K562 (cell line): Measurements from ENCODE around the gene FEN1. TPM values are rescaled to one million over a fixed set of nuclear protein-coding genes. Genes with fewer than 3 reads are reported as not detected.
A peak's percentile ranks its signal among the peaks of the same experiment; 100 is the strongest.

Experiments
- CEBPG ChIP-seq, 3 experiments: fragments of 200-800 bp in 1 of 3; sonication (Bioruptor generic) in 1 of 3; sonication (generic) in 1 of 3; formaldehyde crosslinking in 1 of 3; IDR thresholded peaks in 2 of 3; conservative IDR thresholded peaks in 1 of 3; 2 replicates each; pipeline versions ENCODE4 v1.6.1 to v1.8.0; 2016 to 2022; ENCODE audit warnings: missing compliant biosample characterization in 2 of 3, missing genetic modification characterization in 2 of 3, mild to moderate bottlenecking in 1 of 3, missing genetic modification reagents in 1 of 3
- EGR1 ChIP-seq: fragments of 450-650 bp; conservative IDR thresholded peaks from 2 replicates; pipeline ENCODE4 v1.6.1; 2017; ENCODE audit warnings: mild to moderate bottlenecking
- POLR2G ChIP-seq: fragments of 200-400 bp; formaldehyde crosslinking; IDR thresholded peaks from 2 replicates; pipeline ENCODE4 v1.6.1; 2017; ENCODE audit warnings: low read depth, mild to moderate bottlenecking, antibody characterized with exemption, low read length, moderate library complexity
- TCF7 ChIP-seq: sonication (generic); IDR thresholded peaks from 2 replicates; pipeline ENCODE4 v1.6.1; 2016; ENCODE audit warnings: antibody characterized with exemption, borderline replicate concordance
- polyA plus RNA-seq, 8 experiments: library from polyadenylated mRNA; depleted of rRNA in 4 of 8; stranded (reverse) in 5 of 8; unstranded in 3 of 8; fragments of >200 nt; fragmentation: Nextera tagmentation in 2 of 8; fragmentation: Illumina TruSeq in 1 of 8; extraction: Ambion mirVana in 2 of 8; extraction: Trizol in 1 of 8; gene quantifications; 2 replicates each; pipeline versions ENCODE4 v1.2.1 to v1.2.3, GENCODE V29; 2011 to 2014; ENCODE audit warnings: inconsistent platforms in 1 of 8, missing spikeins in 1 of 8
- total RNA-seq, 7 experiments: library from RNA; depleted of rRNA in 6 of 7; stranded (reverse); fragments of >200 nt in 6 of 7; fragmentation: Illumina TruSeq in 2 of 7; extraction: Trizol in 2 of 7; gene quantifications; 2 replicates each; pipeline versions ENCODE4 v1.2.1 to v1.2.3, GENCODE V29; 2011 to 2021; ENCODE audit warnings: low replicate concordance in 1 of 7
- TF ChIP-seq, protein P1 (sequence below), 2 experiments: fragments of 450-650 bp in 1 of 2; IDR thresholded peaks; 2 replicates each; pipeline ENCODE4 v1.6.1; 2011 to 2017; ENCODE audit warnings: low read depth in 2 of 2, antibody characterized with exemption in 1 of 2, borderline replicate concordance in 1 of 2, low read length in 1 of 2, mild to moderate bottlenecking in 1 of 2, mixed read lengths in 1 of 2; ENCODE audit not compliant: control insufficient read depth in 1 of 2
- TF ChIP-seq, protein P2 (sequence below): sonication (generic); formaldehyde crosslinking; IDR thresholded peaks from 2 replicates; pipeline ENCODE4 v1.8.1; 2022; ENCODE audit warnings: missing genetic modification reagents

Gene FEN1
- total and polyA plus RNA-seq, 9 of the 15 experiments (the other 6 are each of a cell fraction or from before 2014, with no cell fraction given) = 58.1 to 156 (median 137) TPM

DNA sequence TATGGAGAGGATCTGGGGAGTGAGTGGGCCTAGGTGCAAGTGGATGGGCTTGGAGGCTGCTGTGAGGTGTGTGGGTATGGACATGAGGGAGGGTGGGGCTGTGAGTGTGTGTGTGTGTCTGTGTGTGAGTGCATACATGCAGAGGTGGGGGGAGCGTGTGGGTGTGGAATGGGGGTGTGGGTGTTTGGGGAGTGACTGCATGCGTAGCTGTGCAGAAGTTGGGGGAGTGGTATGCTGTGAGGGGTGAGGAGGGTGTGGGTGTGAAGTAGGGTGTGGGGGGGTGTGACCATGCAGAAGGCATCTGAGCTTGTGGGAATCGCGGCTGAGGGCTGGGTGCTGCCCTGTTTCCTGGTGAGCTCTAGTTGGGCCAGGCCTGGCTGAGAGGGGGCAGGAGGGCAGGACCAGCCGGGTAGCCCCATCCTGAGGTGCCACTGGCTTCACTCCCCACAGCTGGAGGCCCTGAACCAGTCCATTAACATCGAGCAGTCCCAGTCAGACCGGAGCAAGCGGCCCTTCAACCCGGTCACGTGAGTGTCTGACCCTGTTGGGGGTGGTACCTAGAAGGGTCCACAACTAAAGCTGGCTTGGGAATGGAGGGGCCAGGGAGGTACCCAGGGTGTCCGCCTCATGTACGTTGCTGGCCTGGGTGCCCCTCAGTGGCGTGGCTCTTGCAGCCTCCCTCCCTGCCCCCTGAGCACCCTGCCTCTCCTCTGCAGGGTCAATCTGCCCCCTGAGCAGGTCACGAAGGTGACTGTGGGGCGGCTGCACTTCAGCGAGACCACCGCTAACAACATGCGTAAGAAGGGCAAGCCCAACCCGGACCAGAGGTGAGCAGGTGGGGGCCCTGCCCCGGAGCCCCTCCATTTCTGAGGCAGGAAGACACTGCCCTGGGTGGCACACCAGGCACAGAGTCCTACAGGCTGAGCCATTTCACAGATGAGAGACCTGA, 16.8 kb upstream of the FEN1 start (continued):
- TF ChIP-seq, protein P1, sequence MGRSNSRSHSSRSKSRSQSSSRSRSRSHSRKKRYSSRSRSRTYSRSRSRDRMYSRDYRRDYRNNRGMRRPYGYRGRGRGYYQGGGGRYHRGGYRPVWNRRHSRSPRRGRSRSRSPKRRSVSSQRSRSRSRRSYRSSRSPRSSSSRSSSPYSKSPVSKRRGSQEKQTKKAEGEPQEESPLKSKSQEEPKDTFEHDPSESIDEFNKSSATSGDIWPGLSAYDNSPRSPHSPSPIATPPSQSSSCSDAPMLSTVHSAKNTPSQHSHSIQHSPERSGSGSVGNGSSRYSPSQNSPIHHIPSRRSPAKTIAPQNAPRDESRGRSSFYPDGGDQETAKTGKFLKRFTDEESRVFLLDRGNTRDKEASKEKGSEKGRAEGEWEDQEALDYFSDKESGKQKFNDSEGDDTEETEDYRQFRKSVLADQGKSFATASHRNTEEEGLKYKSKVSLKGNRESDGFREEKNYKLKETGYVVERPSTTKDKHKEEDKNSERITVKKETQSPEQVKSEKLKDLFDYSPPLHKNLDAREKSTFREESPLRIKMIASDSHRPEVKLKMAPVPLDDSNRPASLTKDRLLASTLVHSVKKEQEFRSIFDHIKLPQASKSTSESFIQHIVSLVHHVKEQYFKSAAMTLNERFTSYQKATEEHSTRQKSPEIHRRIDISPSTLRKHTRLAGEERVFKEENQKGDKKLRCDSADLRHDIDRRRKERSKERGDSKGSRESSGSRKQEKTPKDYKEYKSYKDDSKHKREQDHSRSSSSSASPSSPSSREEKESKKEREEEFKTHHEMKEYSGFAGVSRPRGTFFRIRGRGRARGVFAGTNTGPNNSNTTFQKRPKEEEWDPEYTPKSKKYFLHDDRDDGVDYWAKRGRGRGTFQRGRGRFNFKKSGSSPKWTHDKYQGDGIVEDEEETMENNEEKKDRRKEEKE (IDR thresholded peaks at IDR 0.05; ENCODE audit: borderline replicate concordance in 1 of 2, control insufficient read depth in 1 of 2, low read depth in 2 of 2, low read length in 1 of 2) = no peak
- TF ChIP-seq POLR2G = peak; percentile 55
- no peak for TF ChIP-seq CEBPG (CRISPR knock-in tag; IDR thresholded peaks at IDR 0.05)
- TF ChIP-seq CEBPG (tag; conservative IDR thresholded peaks at IDR 0.05 in 1 of 2, IDR thresholded peaks at IDR 0.05 in 1 of 2) = no peak
- peak; percentile 80 for TF ChIP-seq EGR1
- TF ChIP-seq, protein P2, sequence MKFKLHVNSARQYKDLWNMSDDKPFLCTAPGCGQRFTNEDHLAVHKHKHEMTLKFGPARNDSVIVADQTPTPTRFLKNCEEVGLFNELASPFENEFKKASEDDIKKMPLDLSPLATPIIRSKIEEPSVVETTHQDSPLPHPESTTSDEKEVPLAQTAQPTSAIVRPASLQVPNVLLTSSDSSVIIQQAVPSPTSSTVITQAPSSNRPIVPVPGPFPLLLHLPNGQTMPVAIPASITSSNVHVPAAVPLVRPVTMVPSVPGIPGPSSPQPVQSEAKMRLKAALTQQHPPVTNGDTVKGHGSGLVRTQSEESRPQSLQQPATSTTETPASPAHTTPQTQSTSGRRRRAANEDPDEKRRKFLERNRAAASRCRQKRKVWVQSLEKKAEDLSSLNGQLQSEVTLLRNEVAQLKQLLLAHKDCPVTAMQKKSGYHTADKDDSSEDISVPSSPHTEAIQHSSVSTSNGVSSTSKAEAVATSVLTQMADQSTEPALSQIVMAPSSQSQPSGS = no peak
- TF ChIP-seq TCF7 = no peak
